ENCODE results near the gene TBX2.

TBX2 gene

DNA sequence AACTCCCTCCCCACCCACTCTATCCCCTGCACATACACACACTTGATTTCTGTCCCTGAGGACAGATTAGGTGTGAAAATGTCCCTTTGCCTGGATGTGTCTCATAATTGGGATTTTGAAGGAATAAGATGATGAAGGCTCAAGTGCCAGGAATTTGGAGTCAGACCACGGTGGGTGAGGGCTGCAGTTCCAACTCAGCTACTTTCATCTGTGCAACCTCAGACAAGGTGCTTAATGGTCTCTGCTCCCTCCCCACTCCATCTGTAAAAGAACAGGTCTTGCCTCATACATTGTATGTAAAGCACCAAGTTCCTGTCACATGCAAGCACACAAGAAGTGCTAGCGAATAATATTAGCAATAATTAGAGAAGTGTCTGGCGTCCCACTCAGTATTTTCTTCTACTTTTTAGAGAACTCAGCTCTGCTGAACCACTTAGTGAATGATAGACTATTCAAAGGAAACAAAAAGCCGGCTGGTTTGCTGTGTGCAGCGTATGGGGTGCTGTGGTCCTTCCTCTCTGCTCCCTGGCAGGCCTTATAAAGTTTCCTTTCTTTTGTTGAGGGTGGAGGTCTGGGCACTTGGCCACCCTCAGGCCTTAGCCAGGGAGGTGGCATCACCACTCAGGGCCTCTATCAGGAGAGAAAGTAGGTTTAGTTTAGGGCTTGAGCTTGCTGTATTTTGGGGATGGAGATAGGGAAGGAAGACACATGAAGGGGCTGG is 58.9 kb downstream of the TBX2 start:
- ATAC-seq = no peak
- TF ChIP-seq ISL1 (CRISPR knock-in tag; IDR thresholded peaks at IDR 0.05) = no peak
- TF ChIP-seq PPARA (CRISPR knock-in tag; IDR thresholded peaks at IDR 0.05; ENCODE audit: borderline replicate concordance) = no peak
- TF ChIP-seq ZNF565 (CRISPR knock-in tag; conservative IDR thresholded peaks at IDR 0.05; ENCODE audit: low read depth) = no peak
- no peak for TF ChIP-seq ZFP3 (CRISPR knock-in tag; IDR thresholded peaks at IDR 0.05)
- TF ChIP-seq, protein P1, sequence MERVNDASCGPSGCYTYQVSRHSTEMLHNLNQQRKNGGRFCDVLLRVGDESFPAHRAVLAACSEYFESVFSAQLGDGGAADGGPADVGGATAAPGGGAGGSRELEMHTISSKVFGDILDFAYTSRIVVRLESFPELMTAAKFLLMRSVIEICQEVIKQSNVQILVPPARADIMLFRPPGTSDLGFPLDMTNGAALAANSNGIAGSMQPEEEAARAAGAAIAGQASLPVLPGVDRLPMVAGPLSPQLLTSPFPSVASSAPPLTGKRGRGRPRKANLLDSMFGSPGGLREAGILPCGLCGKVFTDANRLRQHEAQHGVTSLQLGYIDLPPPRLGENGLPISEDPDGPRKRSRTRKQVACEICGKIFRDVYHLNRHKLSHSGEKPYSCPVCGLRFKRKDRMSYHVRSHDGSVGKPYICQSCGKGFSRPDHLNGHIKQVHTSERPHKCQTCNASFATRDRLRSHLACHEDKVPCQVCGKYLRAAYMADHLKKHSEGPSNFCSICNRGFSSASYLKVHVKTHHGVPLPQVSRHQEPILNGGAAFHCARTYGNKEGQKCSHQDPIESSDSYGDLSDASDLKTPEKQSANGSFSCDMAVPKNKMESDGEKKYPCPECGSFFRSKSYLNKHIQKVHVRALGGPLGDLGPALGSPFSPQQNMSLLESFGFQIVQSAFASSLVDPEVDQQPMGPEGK (CRISPR knock-in tag; IDR thresholded peaks at IDR 0.05; ENCODE audit: borderline replicate concordance) = no peak
- TF ChIP-seq, protein P2, sequence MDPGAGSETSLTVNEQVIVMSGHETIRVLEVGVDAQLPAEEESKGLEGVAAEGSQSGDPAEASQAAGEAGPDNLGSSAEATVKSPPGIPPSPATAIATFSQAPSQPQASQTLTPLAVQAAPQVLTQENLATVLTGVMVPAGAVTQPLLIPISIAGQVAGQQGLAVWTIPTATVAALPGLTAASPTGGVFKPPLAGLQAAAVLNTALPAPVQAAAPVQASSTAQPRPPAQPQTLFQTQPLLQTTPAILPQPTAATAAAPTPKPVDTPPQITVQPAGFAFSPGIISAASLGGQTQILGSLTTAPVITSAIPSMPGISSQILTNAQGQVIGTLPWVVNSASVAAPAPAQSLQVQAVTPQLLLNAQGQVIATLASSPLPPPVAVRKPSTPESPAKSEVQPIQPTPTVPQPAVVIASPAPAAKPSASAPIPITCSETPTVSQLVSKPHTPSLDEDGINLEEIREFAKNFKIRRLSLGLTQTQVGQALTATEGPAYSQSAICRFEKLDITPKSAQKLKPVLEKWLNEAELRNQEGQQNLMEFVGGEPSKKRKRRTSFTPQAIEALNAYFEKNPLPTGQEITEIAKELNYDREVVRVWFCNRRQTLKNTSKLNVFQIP (CRISPR knock-in tag; IDR thresholded peaks at IDR 0.05; ENCODE audit: borderline replicate concordance, low read depth) = no peak
- no peak for TF ChIP-seq ZC3H10 (CRISPR knock-in tag; IDR thresholded peaks at IDR 0.05)
- no peak for TF ChIP-seq ESRRG (CRISPR knock-in tag; IDR thresholded peaks at IDR 0.05)
- no peak for TF ChIP-seq GLIS3 (CRISPR knock-in tag; IDR thresholded peaks at IDR 0.05)
- TF ChIP-seq OSR1 (CRISPR knock-in tag; IDR thresholded peaks at IDR 0.05) = no peak
- no peak for TF ChIP-seq TCF4 (CRISPR knock-in tag; IDR thresholded peaks at IDR 0.05; ENCODE audit: borderline replicate concordance)
- TF ChIP-seq, protein P3, sequence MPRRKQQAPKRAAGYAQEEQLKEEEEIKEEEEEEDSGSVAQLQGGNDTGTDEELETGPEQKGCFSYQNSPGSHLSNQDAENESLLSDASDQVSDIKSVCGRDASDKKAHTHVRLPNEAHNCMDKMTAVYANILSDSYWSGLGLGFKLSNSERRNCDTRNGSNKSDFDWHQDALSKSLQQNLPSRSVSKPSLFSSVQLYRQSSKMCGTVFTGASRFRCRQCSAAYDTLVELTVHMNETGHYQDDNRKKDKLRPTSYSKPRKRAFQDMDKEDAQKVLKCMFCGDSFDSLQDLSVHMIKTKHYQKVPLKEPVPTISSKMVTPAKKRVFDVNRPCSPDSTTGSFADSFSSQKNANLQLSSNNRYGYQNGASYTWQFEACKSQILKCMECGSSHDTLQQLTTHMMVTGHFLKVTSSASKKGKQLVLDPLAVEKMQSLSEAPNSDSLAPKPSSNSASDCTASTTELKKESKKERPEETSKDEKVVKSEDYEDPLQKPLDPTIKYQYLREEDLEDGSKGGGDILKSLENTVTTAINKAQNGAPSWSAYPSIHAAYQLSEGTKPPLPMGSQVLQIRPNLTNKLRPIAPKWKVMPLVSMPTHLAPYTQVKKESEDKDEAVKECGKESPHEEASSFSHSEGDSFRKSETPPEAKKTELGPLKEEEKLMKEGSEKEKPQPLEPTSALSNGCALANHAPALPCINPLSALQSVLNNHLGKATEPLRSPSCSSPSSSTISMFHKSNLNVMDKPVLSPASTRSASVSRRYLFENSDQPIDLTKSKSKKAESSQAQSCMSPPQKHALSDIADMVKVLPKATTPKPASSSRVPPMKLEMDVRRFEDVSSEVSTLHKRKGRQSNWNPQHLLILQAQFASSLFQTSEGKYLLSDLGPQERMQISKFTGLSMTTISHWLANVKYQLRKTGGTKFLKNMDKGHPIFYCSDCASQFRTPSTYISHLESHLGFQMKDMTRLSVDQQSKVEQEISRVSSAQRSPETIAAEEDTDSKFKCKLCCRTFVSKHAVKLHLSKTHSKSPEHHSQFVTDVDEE (CRISPR knock-in tag; IDR thresholded peaks at IDR 0.05) = no peak
- no peak for TF ChIP-seq BACH2 (CRISPR knock-in tag; IDR thresholded peaks at IDR 0.05; ENCODE audit: borderline replicate concordance)
- no peak for TF ChIP-seq ZNF8 (CRISPR knock-in tag; IDR thresholded peaks at IDR 0.05)
- TF ChIP-seq, protein P4, sequence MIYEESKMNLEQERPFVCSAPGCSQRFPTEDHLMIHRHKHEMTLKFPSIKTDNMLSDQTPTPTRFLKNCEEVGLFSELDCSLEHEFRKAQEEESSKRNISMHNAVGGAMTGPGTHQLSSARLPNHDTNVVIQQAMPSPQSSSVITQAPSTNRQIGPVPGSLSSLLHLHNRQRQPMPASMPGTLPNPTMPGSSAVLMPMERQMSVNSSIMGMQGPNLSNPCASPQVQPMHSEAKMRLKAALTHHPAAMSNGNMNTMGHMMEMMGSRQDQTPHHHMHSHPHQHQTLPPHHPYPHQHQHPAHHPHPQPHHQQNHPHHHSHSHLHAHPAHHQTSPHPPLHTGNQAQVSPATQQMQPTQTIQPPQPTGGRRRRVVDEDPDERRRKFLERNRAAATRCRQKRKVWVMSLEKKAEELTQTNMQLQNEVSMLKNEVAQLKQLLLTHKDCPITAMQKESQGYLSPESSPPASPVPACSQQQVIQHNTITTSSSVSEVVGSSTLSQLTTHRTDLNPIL (CRISPR knock-in tag; IDR thresholded peaks at IDR 0.05; ENCODE audit: low read depth) = no peak
- no peak for TF ChIP-seq RARB (CRISPR knock-in tag; IDR thresholded peaks at IDR 0.05)
- TF ChIP-seq ARNTL (CRISPR knock-in tag; IDR thresholded peaks at IDR 0.05; ENCODE audit: borderline replicate concordance, low read depth) = no peak
- no peak for TF ChIP-seq TOX (CRISPR knock-in tag; IDR thresholded peaks at IDR 0.05; ENCODE audit: borderline replicate concordance)
